K562 (cell line): ENCODE measurements around the gene BPI. TPM values are rescaled to one million over a fixed set of nuclear protein-coding genes. Genes with fewer than 3 reads are reported as not detected.

Experiments used
- ATAC-seq: fragments of 200-7000 bp; cut with Tn5 transposase; 3 replicates; pipeline ENCODE4 v1.9.1; 2020; ENCODE audit warnings: moderate library complexity
- BruUV-seq: library from RNA; stranded (reverse); fragments of 400-500 nt; replicated peaks from 2 replicates; lab custom pipeline; 2021; lab: Mats Ljungman, UMichigan
- CTCF ChIA-PET: fragments of 300-600 bp; formaldehyde crosslinking; extraction: SDS; loops from one replicate; lab custom pipeline; 2021; ENCODE audit warnings: low intra/inter-chr PET ratio; lab: Yijun Ruan, JAX
- POLR2A ChIA-PET: fragments of 300-600, 350-650 bp; sonication (Branson Sonifier 250); formaldehyde crosslinking; extraction: SDS; loops from one replicate; lab custom pipeline; 2021; ENCODE audit warnings: antibody characterized with exemption, inconsistent platforms; lab: Yijun Ruan, JAX
- DNase-seq, 4 experiments: peaks; one replicate each; pipeline versions ENCODE4 v3.0.0 to v3.0.0-alpha.2; 2011 to 2018; ENCODE audit warnings: low spot score in 3 of 4, mixed read lengths in 3 of 4; ENCODE audit errors: extremely low read depth in 1 of 4
- FAIRE-seq: peaks from 2 replicates; lab custom pipeline; 2011; peaks lifted over from hg19 to GRCh38; lab: Jason Lieb, UNC
- H2AFZ ChIP-seq: 2 replicates; pipeline ENCODE4 v1.6.0; 2011; ENCODE audit warnings: low read depth, low read length, control low read depth, inconsistent platforms
- H3K27ac ChIP-seq: fragments of 200-600 bp; 3 replicates; pipeline ENCODE4 v1.8.0; 2011; ENCODE audit warnings: low read depth, mild to moderate bottlenecking, control low read depth, inconsistent platforms, low read length, moderate library complexity, mixed read lengths; ENCODE audit errors: extremely low read depth
- H3K27me3 ChIP-seq, 2 experiments: fragments of 300-600 bp in 1 of 2; 2 replicates in 1 of 2; 3 replicates in 1 of 2; pipeline versions ENCODE4 v1.6.0 to v1.8.0; 2011; ENCODE audit warnings: inconsistent platforms in 2 of 2, low read length in 2 of 2, mild to moderate bottlenecking in 1 of 2, mixed read lengths in 1 of 2, moderate library complexity in 1 of 2; ENCODE audit not compliant: control insufficient read depth in 2 of 2, insufficient read depth in 2 of 2
- H3K36me3 ChIP-seq: fragments of 300-600 bp; 3 replicates; pipeline ENCODE4 v1.8.0; 2011; ENCODE audit warnings: mild to moderate bottlenecking, low read length, inconsistent platforms; ENCODE audit not compliant: control insufficient read depth, insufficient read depth
- H3K4me1 ChIP-seq, 2 experiments: fragments of 200-600 bp in 1 of 2; replicated peaks in 1 of 2; 2 replicates in 1 of 2; 3 replicates in 1 of 2; pipeline versions ENCODE4 v1.5.1 to v1.8.0; 2011; ENCODE audit warnings: inconsistent platforms in 2 of 2, low read length in 2 of 2, mild to moderate bottlenecking in 1 of 2, mixed read lengths in 1 of 2, moderate library complexity in 1 of 2; ENCODE audit not compliant: control insufficient read depth in 2 of 2, insufficient read depth in 2 of 2
- H3K4me2 ChIP-seq: 2 replicates; pipeline ENCODE4 v1.6.1; 2011; ENCODE audit warnings: low read length, control low read depth, inconsistent platforms, mixed read lengths; ENCODE audit not compliant: insufficient read depth
- H3K4me3 ChIP-seq: fragments of 200-600 bp; sonication (generic), shearing (Covaris generic); 2 replicates; pipeline ENCODE4 v1.5.1; 2016; ENCODE audit warnings: control low read depth, inconsistent platforms
- H3K79me2 ChIP-seq: fragments of 200-600 bp; 3 replicates; pipeline ENCODE4 v1.8.0; 2011; ENCODE audit warnings: low read length, inconsistent platforms; ENCODE audit not compliant: control insufficient read depth, insufficient read depth
- H3K9ac ChIP-seq, 2 experiments: 2 replicates each; pipeline versions ENCODE4 v1.6.0 to v1.6.1; 2011; ENCODE audit warnings: low read depth in 2 of 2, low read length in 2 of 2, control low read depth in 1 of 2, inconsistent platforms in 1 of 2, mild to moderate bottlenecking in 1 of 2, mixed read lengths in 1 of 2; ENCODE audit not compliant: insufficient read depth in 1 of 2
- H3K9me1 ChIP-seq: one replicate; pipeline ENCODE4 v1.6.0; 2011; ENCODE audit warnings: inconsistent platforms, mild to moderate bottlenecking, low read length, moderate library complexity; ENCODE audit not compliant: control insufficient read depth, insufficient read depth
- H3K9me3 ChIP-seq: replicated peaks from 2 replicates; pipeline ENCODE4 v1.5.1; 2011; ENCODE audit warnings: low read depth, low read length, inconsistent platforms; ENCODE audit not compliant: control insufficient read depth, insufficient read depth
- H4K20me1 ChIP-seq: replicated peaks from 2 replicates; pipeline ENCODE4 v1.6.1; 2011; ENCODE audit warnings: low read length, inconsistent platforms, mixed read lengths; ENCODE audit not compliant: control insufficient read depth, insufficient read depth
- BCOR ChIP-seq: fragments of 450-650 bp; IDR thresholded peaks from 2 replicates; pipeline ENCODE4 v1.6.1; 2016
- GABPB1 ChIP-seq: sonication (generic); formaldehyde crosslinking; IDR thresholded peaks from 2 replicates; pipeline ENCODE4 v1.8.0; 2022; ENCODE audit warnings: mild to moderate bottlenecking, missing genetic modification reagents
- HCFC1 ChIP-seq: IDR thresholded peaks from 2 replicates; pipeline ENCODE4 v1.6.1; 2012; ENCODE audit warnings: low read depth, low read length, improper control_type of control experiment
- HDAC8 ChIP-seq: fragments of 450-650 bp; IDR thresholded peaks from 2 replicates; pipeline ENCODE4 v1.6.1; 2016; ENCODE audit warnings: mild to moderate bottlenecking, missing genetic modification characterization, moderate library complexity, missing compliant biosample characterization
- LCOR ChIP-seq: sonication (generic); formaldehyde crosslinking; IDR thresholded peaks from 2 replicates; pipeline ENCODE4 v1.8.0; 2022; ENCODE audit warnings: mild to moderate bottlenecking, missing genetic modification reagents
- NFE2L1 ChIP-seq: fragments of 450-650 bp; IDR thresholded peaks from 2 replicates; pipeline ENCODE4 v1.6.1; 2016; ENCODE audit warnings: missing genetic modification characterization, low read depth, mild to moderate bottlenecking, missing compliant biosample characterization, moderate library complexity, borderline replicate concordance
- RBM15 ChIP-seq: fragments of 200-400 bp; formaldehyde crosslinking; IDR thresholded peaks from 2 replicates; pipeline ENCODE4 v1.6.1; 2018; ENCODE audit warnings: mild to moderate bottlenecking, low read length, moderate library complexity; ENCODE audit not compliant: insufficient read depth
- RNF2 ChIP-seq: sonication (generic); IDR thresholded peaks from 2 replicates; pipeline ENCODE4 v1.6.1; 2016
- YBX1 ChIP-seq: fragments of 450-650 bp; IDR thresholded peaks from 2 replicates; pipeline ENCODE4 v1.7.1; 2016; ENCODE audit warnings: mild to moderate bottlenecking
- ZKSCAN1 ChIP-seq: fragments of 150-350 bp; IDR thresholded peaks from 2 replicates; pipeline ENCODE4 v1.6.1; 2016; ENCODE audit warnings: low read depth, low read length
- ZNF121 ChIP-seq: sonication (generic); formaldehyde crosslinking; conservative IDR thresholded peaks from 2 replicates; pipeline ENCODE4 v1.8.0; 2022; ENCODE audit warnings: missing genetic modification reagents
- ZNF707 ChIP-seq: fragments of 250-450 bp; sonication (Bioruptor Pico); conservative IDR thresholded peaks from 2 replicates; pipeline ENCODE4 v1.8.0; 2022; ENCODE audit warnings: inconsistent platforms, mild to moderate bottlenecking, moderate library complexity
- WGBS: fragments of 100-300 bp; shearing (Covaris generic); methylation state at CpG from one replicate; pipeline ENCODE4 v1.1.6; 2016; ENCODE audit warnings: low coverage, mixed read lengths; ENCODE audit not compliant: insufficient coverage; ENCODE audit errors: missing lambda C conversion rate; 5-methylcytosine and 5-hydroxymethylcytosine counted together
- in situ Hi-C: fragments of 300-500 bp; cut with MboI; formaldehyde crosslinking; loops from 4 replicates; pipeline ENCODE4 v1.15.0; 2018; ENCODE audit warnings: inconsistent platforms, mixed read lengths
- intact Hi-C: fragments of 100-400 bp; cut with micrococcal nuclease; formaldehyde crosslinking; loops from 2 replicates; pipeline ENCODE4 v1.14.2; 2022
- polyA plus RNA-seq, 8 experiments: library from polyadenylated mRNA; depleted of rRNA in 4 of 8; stranded (reverse) in 5 of 8; unstranded in 3 of 8; fragments of >200 nt; fragmentation: Nextera tagmentation in 2 of 8; fragmentation: Illumina TruSeq in 1 of 8; extraction: Ambion mirVana in 2 of 8; extraction: Trizol in 1 of 8; gene quantifications; 2 replicates each; pipeline versions ENCODE4 v1.2.1 to v1.2.3, GENCODE V29; 2011 to 2014; ENCODE audit warnings: inconsistent platforms in 1 of 8, missing spikeins in 1 of 8
- total RNA-seq, 7 experiments: library from RNA; depleted of rRNA in 6 of 7; stranded (reverse); fragments of >200 nt in 6 of 7; fragmentation: Illumina TruSeq in 2 of 7; extraction: Trizol in 2 of 7; gene quantifications; 2 replicates each; pipeline versions ENCODE4 v1.2.1 to v1.2.3, GENCODE V29; 2011 to 2021; ENCODE audit warnings: low replicate concordance in 1 of 7
- TF ChIP-seq, protein P1 (sequence below): fragments of 450-650 bp; formaldehyde crosslinking; IDR thresholded peaks from 2 replicates; pipeline ENCODE4 v1.4.0; 2020; ENCODE audit warnings: mild to moderate bottlenecking, mixed read lengths

BPI gene
- total and polyA plus RNA-seq, 9 of the 15 experiments (the other 6 are each of a cell fraction or from before 2014, with no cell fraction given) = not detected

DNA sequence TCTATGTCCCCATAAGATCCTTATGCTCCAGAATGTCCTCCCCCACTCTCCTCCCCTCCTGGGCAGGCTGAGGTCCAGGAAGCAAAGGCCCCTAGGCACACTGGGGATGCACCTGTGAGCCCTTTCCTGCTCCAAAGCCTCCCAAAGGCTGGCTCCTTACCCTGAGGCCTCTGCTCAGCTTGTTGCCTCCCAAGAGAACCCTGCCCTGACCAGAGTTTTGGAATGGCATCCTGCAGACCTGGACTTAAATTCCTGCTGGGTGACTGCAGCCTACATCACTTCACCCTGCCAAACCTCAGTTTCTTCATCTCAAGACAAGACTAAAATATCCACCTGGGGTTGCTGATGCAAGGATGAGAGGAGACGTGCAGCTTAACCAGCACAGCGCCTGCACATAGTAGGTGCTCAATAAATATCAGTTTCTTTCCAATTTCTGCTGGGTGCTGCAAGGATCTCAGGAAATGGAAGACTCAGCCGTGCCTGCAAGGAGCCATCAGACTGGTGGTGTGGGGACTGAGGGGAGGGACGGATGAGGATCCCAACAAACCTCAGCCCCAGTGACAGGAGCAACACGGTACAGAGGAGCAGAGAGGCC is 40.2 kb downstream of the BPI start:
- Histone ChIP-seq H3K9ac (no peak overlapping the region), H2AFZ (peak overlapping the region; percentile 90), H4K20me1 (no peaks in the 10 kb centered on the region), H3K79me2 (no peaks in the 10 kb centered on the region), H3K36me3 (no peaks in the 10 kb centered on the region), H3K9me3 (0 out of 2 replicates have a peak, but pooled peaks cover 2% of the 10 kb centered on the region), H3K4me1 (peaks cover 20 to 25% of the 10 kb centered on the region in 2 experiments), H3K9me1 (no peaks in the 10 kb centered on the region), H3K4me2 (peak overlapping the region; percentile 64; the same call in 1 of the 2 replicates), H3K27ac (0 out of 3 replicates have a peak overlapping the region, but pooled peaks have one; percentile 71), H3K4me3 (no peak overlapping the region), H3K27me3 (peaks cover 0 to 2% of the 10 kb centered on the region in 2 experiments; a peak in 2 of 5 replicates)
- intact Hi-C loops (no loop called here), in situ Hi-C loops (loop anchor here (5.0 kb wide), 1 partner anchor 68 kb away; no protein-coding TSS in a partner anchor)
- POLR2A ChIA-PET = no interaction called here
- no TSS peak for BruUV-seq
- TF ChIP-seq BCOR (no peak), ZKSCAN1 (peak; percentile 83)
- FAIRE-seq (no peak), DNase-seq (no peak), ATAC-seq (no peak)
- 55% methylated on average over 5 of the region's 5 CpGs for WGBS
- CTCF ChIA-PET = no interaction called here

DNA sequence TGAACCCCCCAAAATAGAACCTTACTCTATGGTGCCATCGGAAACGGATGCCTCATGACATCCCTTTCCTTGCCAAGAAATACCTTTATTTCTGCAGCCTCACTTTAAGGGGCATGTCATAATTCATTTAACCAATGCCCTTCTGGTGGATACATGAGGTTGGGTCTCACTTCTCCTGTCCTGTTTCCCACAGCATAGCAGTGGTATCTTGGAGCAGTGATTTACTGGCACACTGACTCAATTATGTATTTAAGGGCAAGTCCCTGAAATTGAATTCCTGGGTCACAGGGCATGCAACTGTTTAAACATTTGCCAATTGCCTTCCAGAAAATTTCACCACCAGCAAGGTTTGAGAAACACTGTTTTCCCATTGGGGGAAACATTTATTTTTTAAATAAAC is 41.7 kb downstream of the BPI start:
- intact Hi-C loops = no loop called here
- BruUV-seq = no TSS peak
- no peak for ATAC-seq
- no peak for DNase-seq
- Histone ChIP-seq H3K4me3 (no peak overlapping the region), H3K4me1 (peaks cover 24 to 25% of the 10 kb centered on the region in 2 experiments), H3K9ac (no peak overlapping the region), H3K9me3 (no peaks in the 10 kb centered on the region), H3K79me2 (no peaks in the 10 kb centered on the region), H3K36me3 (no peaks in the 10 kb centered on the region), H3K27ac (no peak overlapping the region), H3K27me3 (peaks cover 0 to 9% of the 10 kb centered on the region in 2 experiments; a peak in 2 of 5 replicates), H3K4me2 (no peak overlapping the region), H2AFZ (no peak overlapping the region), H4K20me1 (no peaks in the 10 kb centered on the region), H3K9me1 (no peaks in the 10 kb centered on the region)
- CTCF ChIA-PET = no interaction called here
- POLR2A ChIA-PET = no interaction called here
- WGBS = 27% methylated on average over 2 of the region's 2 CpGs
- no peak for FAIRE-seq
- in situ Hi-C loops = no loop called here
- no peak for TF ChIP-seq RNF2
- TF ChIP-seq HDAC8 (tag) = no peak
- no peak for TF ChIP-seq YBX1
- TF ChIP-seq HCFC1 = no peak
- no peak for TF ChIP-seq GABPB1 (CRISPR knock-in tag)
- TF ChIP-seq, protein P1, sequence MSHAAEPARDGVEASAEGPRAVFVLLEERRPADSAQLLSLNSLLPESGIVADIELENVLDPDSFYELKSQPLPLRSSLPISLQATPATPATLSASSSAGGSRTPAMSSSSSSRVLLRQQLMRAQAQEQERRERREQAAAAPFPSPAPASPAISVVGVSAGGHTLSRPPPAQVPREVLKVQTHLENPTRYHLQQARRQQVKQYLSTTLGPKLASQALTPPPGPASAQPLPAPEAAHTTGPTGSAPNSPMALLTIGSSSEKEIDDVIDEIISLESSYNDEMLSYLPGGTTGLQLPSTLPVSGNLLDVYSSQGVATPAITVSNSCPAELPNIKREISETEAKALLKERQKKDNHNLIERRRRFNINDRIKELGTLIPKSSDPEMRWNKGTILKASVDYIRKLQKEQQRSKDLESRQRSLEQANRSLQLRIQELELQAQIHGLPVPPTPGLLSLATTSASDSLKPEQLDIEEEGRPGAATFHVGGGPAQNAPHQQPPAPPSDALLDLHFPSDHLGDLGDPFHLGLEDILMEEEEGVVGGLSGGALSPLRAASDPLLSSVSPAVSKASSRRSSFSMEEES = no peak
- no peak for TF ChIP-seq NFE2L1 (tag)
- no peak for TF ChIP-seq RBM15
- TF ChIP-seq ZNF121 (CRISPR knock-in tag) = no peak
- no peak for TF ChIP-seq LCOR
- TF ChIP-seq ZNF707 = no peak
